Neural crest cell (in vitro differentiated cells): Measurements from ENCODE around the gene LRMDA. TPM values are rescaled to one million over a fixed set of nuclear protein-coding genes. Genes with fewer than 3 reads are reported as not detected.
A peak's percentile ranks its signal among the peaks of the same experiment; 100 is the strongest.
"Not testable (repeated sequence)": the region's sequence is repeated elsewhere in the genome, so short reads cannot be mapped to it uniquely, and the experiment has no call there.

Source experiments
- DNase-seq: peaks from one replicate; pipeline ENCODE4 v3.0.0; 2021; ENCODE audit warnings: low read depth, mixed read lengths, low spot score
- H3K27ac Mint-ChIP-seq: one replicate; pipeline ENCODE4 v1.8.0; 2021; ENCODE audit warnings: mild to moderate bottlenecking, mixed read lengths; ENCODE audit not compliant: unreplicated experiment
- H3K27me3 Mint-ChIP-seq: 2 replicates; pipeline ENCODE4 v1.8.0; 2021; ENCODE audit warnings: low read depth, mild to moderate bottlenecking, mixed read lengths
- H3K36me3 Mint-ChIP-seq: 2 replicates; pipeline ENCODE4 v1.8.0; 2021; ENCODE audit warnings: low read depth, mild to moderate bottlenecking, mixed read lengths
- H3K4me1 Mint-ChIP-seq: 2 replicates; pipeline ENCODE4 v1.8.0; 2021; ENCODE audit warnings: mixed read lengths
- H3K4me3 Mint-ChIP-seq: one replicate; pipeline ENCODE4 v1.8.0; 2021; ENCODE audit warnings: mild to moderate bottlenecking, mixed read lengths
- H3K9me3 Mint-ChIP-seq: 2 replicates; pipeline ENCODE4 v1.8.0; 2021; ENCODE audit warnings: mixed read lengths
- total RNA-seq: library from RNA; stranded (reverse); gene quantifications from 2 replicates; pipeline ENCODE4 v1.2.1, GENCODE V29; 2021
- TF ChIP-seq, protein P1 (sequence below): fragments of 200-600 bp; sonication (generic); conservative IDR thresholded peaks from 2 replicates; pipeline ENCODE4 v1.5.0; 2021; ENCODE audit warnings: antibody characterized with exemption, mild to moderate bottlenecking

LRMDA gene
- total RNA-seq, 1 donor from 2014 or later: 3.1 TPM

GRCh38 chr10:76576276-76576962 lies 1145.0 kb downstream of the LRMDA start:
- H3K36me3 Mint-ChIP-seq: peaks cover 3% of the 10 kb centered on the region
- TF ChIP-seq, protein P1, sequence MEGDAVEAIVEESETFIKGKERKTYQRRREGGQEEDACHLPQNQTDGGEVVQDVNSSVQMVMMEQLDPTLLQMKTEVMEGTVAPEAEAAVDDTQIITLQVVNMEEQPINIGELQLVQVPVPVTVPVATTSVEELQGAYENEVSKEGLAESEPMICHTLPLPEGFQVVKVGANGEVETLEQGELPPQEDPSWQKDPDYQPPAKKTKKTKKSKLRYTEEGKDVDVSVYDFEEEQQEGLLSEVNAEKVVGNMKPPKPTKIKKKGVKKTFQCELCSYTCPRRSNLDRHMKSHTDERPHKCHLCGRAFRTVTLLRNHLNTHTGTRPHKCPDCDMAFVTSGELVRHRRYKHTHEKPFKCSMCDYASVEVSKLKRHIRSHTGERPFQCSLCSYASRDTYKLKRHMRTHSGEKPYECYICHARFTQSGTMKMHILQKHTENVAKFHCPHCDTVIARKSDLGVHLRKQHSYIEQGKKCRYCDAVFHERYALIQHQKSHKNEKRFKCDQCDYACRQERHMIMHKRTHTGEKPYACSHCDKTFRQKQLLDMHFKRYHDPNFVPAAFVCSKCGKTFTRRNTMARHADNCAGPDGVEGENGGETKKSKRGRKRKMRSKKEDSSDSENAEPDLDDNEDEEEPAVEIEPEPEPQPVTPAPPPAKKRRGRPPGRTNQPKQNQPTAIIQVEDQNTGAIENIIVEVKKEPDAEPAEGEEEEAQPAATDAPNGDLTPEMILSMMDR: no peak
- no peak overlapping the region for H3K27ac Mint-ChIP-seq
- H3K4me1 Mint-ChIP-seq: no peaks in the 10 kb centered on the region
- H3K9me3 Mint-ChIP-seq: peaks cover 3% of the 10 kb centered on the region
- DNase-seq: no peak
- H3K4me3 Mint-ChIP-seq: no peak overlapping the region
- H3K27me3 Mint-ChIP-seq: no peaks in the 10 kb centered on the region

- Mint-ChIP-seq H3K27ac (no peak overlapping the region), H3K4me3 (no peak overlapping the region), H3K9me3 (peaks cover under 1% of the 10 kb centered on the region), H3K4me1 (no peaks in the 10 kb centered on the region), H3K36me3 (peaks cover 3% of the 10 kb centered on the region), H3K27me3 (no peaks in the 10 kb centered on the region)
- no peak for DNase-seq
- TF ChIP-seq, protein P1: no peak
These were observed 1146.0 kb downstream of the LRMDA start for GRCh38 chr10:76577455-76577854.

- Mint-ChIP-seq H3K27me3 (no peaks in the 10 kb centered on the region), H3K9me3 (peaks cover 2% of the 10 kb centered on the region), H3K4me3 (no peak overlapping the region), H3K36me3 (no peaks in the 10 kb centered on the region), H3K4me1 (no peaks in the 10 kb centered on the region), H3K27ac (no peak overlapping the region)
- no peak for DNase-seq
- TF ChIP-seq, protein P1: no peak
These were observed 1150.3 kb downstream of the LRMDA start for GRCh38 chr10:76581506-76582256.

- no peak for DNase-seq
- Mint-ChIP-seq H3K27me3 (no peaks in the 10 kb centered on the region), H3K4me3 (no peak overlapping the region), H3K27ac (peak overlapping the region; percentile 14), H3K9me3 (peaks cover 2% of the 10 kb centered on the region), H3K36me3 (no peaks in the 10 kb centered on the region), H3K4me1 (no peaks in the 10 kb centered on the region)
- TF ChIP-seq, protein P1: no peak
These were observed 1151.1 kb downstream of the LRMDA start for GRCh38 chr10:76582531-76582930.

GRCh38 chr10:76583711-76584161 lies 1152.3 kb downstream of the LRMDA start:
- TF ChIP-seq, protein P1: no peak
- Mint-ChIP-seq H3K27ac (no peak overlapping the region), H3K4me1 (no peaks in the 10 kb centered on the region), H3K9me3 (peaks cover 2% of the 10 kb centered on the region), H3K27me3 (no peaks in the 10 kb centered on the region), H3K4me3 (no peak overlapping the region), H3K36me3 (no peaks in the 10 kb centered on the region)
- DNase-seq: no peak

DNA sequence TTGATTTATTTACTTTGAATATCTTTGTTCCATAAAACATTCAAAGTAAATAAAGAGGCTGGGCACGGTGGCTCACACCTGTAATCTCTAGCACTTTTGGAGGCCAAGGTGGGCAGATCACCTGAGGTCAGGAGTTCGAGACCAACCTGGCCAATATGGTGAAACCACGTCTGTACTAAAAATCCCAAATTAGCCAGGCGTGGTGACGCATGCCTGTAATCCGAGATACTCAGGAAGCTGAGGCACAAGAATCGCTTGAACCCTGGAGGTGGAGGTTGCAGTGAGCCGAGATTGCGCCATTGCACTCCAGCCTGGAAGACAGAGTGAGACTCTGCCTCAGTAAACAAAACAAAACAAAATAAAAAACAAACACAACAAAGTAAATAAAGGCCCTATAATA lies 1153.0 kb downstream of the LRMDA start:
- not testable (repeated sequence) for H3K9me3 Mint-ChIP-seq, H3K4me1 Mint-ChIP-seq, DNase-seq, H3K27ac Mint-ChIP-seq, H3K36me3 Mint-ChIP-seq, H3K27me3 Mint-ChIP-seq, H3K4me3 Mint-ChIP-seq
